Measurements from ENCODE around the gene IPO11. TPM values are rescaled to one million over a fixed set of nuclear protein-coding genes. Genes with fewer than 3 reads are reported as not detected.
"Not testable (repeated sequence)": the region's sequence is repeated elsewhere in the genome, so short reads cannot be mapped to it uniquely, and the experiment has no call there.

IPO11 gene
- total RNA-seq, 1 donor from 2014 or later = 30.2 TPM

GRCh38 chr5:62606878-62607277, 194.3 kb downstream of the IPO11 start:
- no peak for ATAC-seq

GRCh38 chr5:62607615-62608014, 195.1 kb downstream of the IPO11 start:
- ATAC-seq = no peak

- ATAC-seq = no peak
Measured at GRCh38 chr5:62608529-62609511, 196.3 kb downstream of the IPO11 start.

GRCh38 chr5:62614355-62614754, 201.8 kb downstream of the IPO11 start:
- peak; percentile 20 for ATAC-seq

- no peak for ATAC-seq
Measured at GRCh38 chr5:62616615-62617277, 204.2 kb downstream of the IPO11 start.

- no peak for ATAC-seq
Measured at GRCh38 chr5:62617943-62618342, 205.4 kb downstream of the IPO11 start.

GRCh38 chr5:62620761-62621160, 208.2 kb downstream of the IPO11 start:
- ATAC-seq = no peak

- no peak for ATAC-seq
Measured at GRCh38 chr5:62621280-62621679, 208.7 kb downstream of the IPO11 start.

- ATAC-seq = no peak
Measured at GRCh38 chr5:62623271-62623670, 210.7 kb downstream of the IPO11 start.

GRCh38 chr5:62624436-62624835, 211.9 kb downstream of the IPO11 start:
- not testable (repeated sequence) for ATAC-seq

- ATAC-seq = no peak
Measured at GRCh38 chr5:62626534-62626933, 214.0 kb downstream of the IPO11 start.

- ATAC-seq = no peak
Measured at GRCh38 chr5:62627121-62627520, 214.6 kb downstream of the IPO11 start.

- no peak for ATAC-seq
Measured at GRCh38 chr5:62627901-62628300, 215.3 kb downstream of the IPO11 start.

- ATAC-seq = no peak
Measured at GRCh38 chr5:62631909-62632580, 219.5 kb downstream of the IPO11 start.

GRCh38 chr5:62633243-62633642, 220.7 kb downstream of the IPO11 start:
- no peak for ATAC-seq

- ATAC-seq = no peak
Measured at GRCh38 chr5:62640446-62640845, 227.9 kb downstream of the IPO11 start.

GRCh38 chr5:62642468-62642867, 229.9 kb downstream of the IPO11 start:
- no peak for ATAC-seq

GRCh38 chr5:62643556-62644451, 231.2 kb downstream of the IPO11 start:
- peak; percentile 13 for ATAC-seq

- no peak for ATAC-seq
Measured at GRCh38 chr5:62645223-62645622, 232.7 kb downstream of the IPO11 start.

GRCh38 chr5:62647241-62647640, 234.7 kb downstream of the IPO11 start:
- ATAC-seq = no peak

- no peak for ATAC-seq
Measured at GRCh38 chr5:62649025-62649424, 236.5 kb downstream of the IPO11 start.

GRCh38 chr5:62649476-62650113, 237.0 kb downstream of the IPO11 start:
- ATAC-seq = no peak
